GM23338 (cell line): ENCODE measurements around the gene MED12L. TPM values are rescaled to one million over a fixed set of nuclear protein-coding genes. Genes with fewer than 3 reads are reported as not detected.

Source experiments
- ATAC-seq: fragments of 200-7000 bp; cut with Tn5 transposase; 3 replicates; pipeline ENCODE4 v1.9.1; 2020
- DNase-seq: peaks from one replicate; pipeline ENCODE4 v3.0.0-alpha.2; 2015; ENCODE audit warnings: low spot score
- H2AFZ ChIP-seq: fragments of 200-600 bp; sonication (generic); 2 replicates; pipeline ENCODE4 v1.8.0; 2016; ENCODE audit warnings: antibody characterized with exemption, mild to moderate bottlenecking, moderate library complexity
- H3F3A ChIP-seq: fragments of 200-600 bp; sonication (generic); replicated peaks from 2 replicates; pipeline ENCODE4 v1.8.0; 2017; ENCODE audit warnings: antibody characterized with exemption, mixed run types, low read depth
- H3K27ac ChIP-seq: fragments of 200-600 bp; sonication (generic); 2 replicates; pipeline ENCODE4 v1.6.1; 2016; ENCODE audit warnings: low read depth
- H3K27me3 ChIP-seq: fragments of 200-600 bp; sonication (generic); 2 replicates; pipeline ENCODE4 v1.8.0; 2016; ENCODE audit warnings: mild to moderate bottlenecking, mixed run types, moderate library complexity; ENCODE audit not compliant: insufficient read depth
- H3K36me3 ChIP-seq: fragments of 200-600 bp; sonication (generic); 2 replicates; pipeline ENCODE4 v1.8.0; 2016; ENCODE audit warnings: mild to moderate bottlenecking; ENCODE audit not compliant: insufficient read depth
- H3K4me1 ChIP-seq: fragments of 200-600 bp; sonication (generic); 2 replicates; pipeline ENCODE4 v1.8.0; 2016; ENCODE audit warnings: mild to moderate bottlenecking, moderate library complexity; ENCODE audit not compliant: insufficient read depth
- H3K4me2 ChIP-seq: fragments of 200-600 bp; sonication (generic); 2 replicates; pipeline ENCODE4 v1.7.1; 2017; ENCODE audit warnings: mixed run types
- H3K4me3 ChIP-seq: fragments of 200-600 bp; sonication (generic); 2 replicates; pipeline ENCODE4 v1.6.1; 2016; ENCODE audit warnings: mixed run types
- H3K79me2 ChIP-seq: fragments of 200-600 bp; sonication (generic); replicated peaks from 2 replicates; pipeline ENCODE4 v1.8.0; 2017; ENCODE audit warnings: mild to moderate bottlenecking; ENCODE audit not compliant: insufficient read depth
- H3K9me2 ChIP-seq: fragments of 200-600 bp; sonication (generic); 2 replicates; pipeline ENCODE4 v1.8.0; 2017; ENCODE audit not compliant: insufficient read depth
- H4K20me1 ChIP-seq: fragments of 200-600 bp; sonication (generic); replicated peaks from 2 replicates; pipeline ENCODE4 v1.8.0; 2017; ENCODE audit warnings: mild to moderate bottlenecking; ENCODE audit not compliant: insufficient read depth
- H3K27ac Mint-ChIP-seq: 2 replicates; pipeline ENCODE4 v1.8.0; 2020; ENCODE audit warnings: inconsistent platforms, mild to moderate bottlenecking, moderate library complexity, mixed read lengths
- H3K27me3 Mint-ChIP-seq: 3 replicates; pipeline ENCODE4 v1.8.0; 2022; ENCODE audit warnings: low read depth, mild to moderate bottlenecking, moderate library complexity, mixed read lengths, inconsistent platforms; ENCODE audit not compliant: insufficient read depth, poor library complexity
- H3K36me3 Mint-ChIP-seq: 3 replicates; pipeline ENCODE4 v1.8.0; 2021; ENCODE audit warnings: low read depth, mild to moderate bottlenecking, inconsistent platforms, moderate library complexity, mixed read lengths
- H3K4me1 Mint-ChIP-seq: 3 replicates; pipeline ENCODE4 v1.8.0; 2020; ENCODE audit warnings: mild to moderate bottlenecking, inconsistent platforms, mixed read lengths
- H3K4me3 Mint-ChIP-seq: 3 replicates; pipeline ENCODE4 v1.8.0; 2021; ENCODE audit warnings: moderate library complexity, mild to moderate bottlenecking, inconsistent platforms, mixed read lengths
- H3K9me3 Mint-ChIP-seq: 3 replicates; pipeline ENCODE4 v1.8.0; 2020; ENCODE audit warnings: moderate library complexity, mild to moderate bottlenecking, inconsistent platforms, mixed read lengths
- ETS1 ChIP-seq: IDR thresholded peaks from 2 replicates; pipeline ENCODE4 v1.6.1; 2016; ENCODE audit warnings: antibody characterized with exemption
- EZH2 ChIP-seq: fragments of 200-600 bp; sonication (generic); IDR thresholded peaks from one replicate; pipeline ENCODE4 v1.8.0; 2017; ENCODE audit warnings: antibody characterized with exemption, mild to moderate bottlenecking, low read depth; ENCODE audit not compliant: unreplicated experiment
- EZH2phosphoT487 ChIP-seq: fragments of 200-600 bp; sonication (generic); IDR thresholded peaks from one replicate; pipeline ENCODE4 v1.8.1; 2018; ENCODE audit warnings: antibody characterized with exemption; ENCODE audit not compliant: unreplicated experiment
- JUNB ChIP-seq: IDR thresholded peaks from one replicate; pipeline ENCODE4 v1.6.1; 2016; ENCODE audit warnings: antibody characterized with exemption; ENCODE audit not compliant: unreplicated experiment
- NANOG ChIP-seq: IDR thresholded peaks from 2 replicates; pipeline ENCODE4 v1.6.1; 2016; ENCODE audit warnings: antibody characterized with exemption, borderline replicate concordance
- POLR2AphosphoS5 ChIP-seq: IDR thresholded peaks from 2 replicates; pipeline ENCODE4 v1.6.1; 2016; ENCODE audit warnings: antibody characterized with exemption, low read depth
- STAT1 ChIP-seq: IDR thresholded peaks from one replicate; pipeline ENCODE4 v1.6.1; 2016; ENCODE audit warnings: antibody characterized with exemption; ENCODE audit not compliant: unreplicated experiment
- ZNF331 ChIP-seq: fragments of 250-450 bp; sonication (Bioruptor Pico); IDR thresholded peaks from 2 replicates; pipeline ENCODE4 v1.5.0; 2020; ENCODE audit warnings: low read depth, mild to moderate bottlenecking, moderate library complexity
- polyA plus RNA-seq: library from polyadenylated mRNA; unstranded; fragments of >200 nt; fragmentation: Nextera tagmentation; extraction: Ambion mirVana; gene quantifications from 2 replicates; pipeline ENCODE4 v1.2.1, GENCODE V29; 2016
- total RNA-seq: library from RNA; depleted of rRNA; stranded (reverse); fragments of >200 nt; shearing (Covaris generic); gene quantifications from 2 replicates; pipeline ENCODE4 v1.2.3, GENCODE V29; 2014
- TF ChIP-seq, protein P1 (sequence below), 2 experiments: fragments of 200-600 bp in 1 of 2; sonication (generic) in 1 of 2; conservative IDR thresholded peaks; 2 replicates each; pipeline versions ENCODE4 v1.5.1 to v1.6.1; 2016 to 2017; ENCODE audit warnings: antibody characterized with exemption in 2 of 2, low read depth in 2 of 2, mild to moderate bottlenecking in 2 of 2, moderate library complexity in 1 of 2
- TF ChIP-seq, protein P2 (sequence below): IDR thresholded peaks from one replicate; pipeline ENCODE4 v1.6.1; 2018; ENCODE audit warnings: antibody characterized with exemption; ENCODE audit not compliant: unreplicated experiment

The MED12L gene
- total and polyA plus RNA-seq, 2 experiments from 2014 or later: 5.7 to 25.0 TPM

DNA sequence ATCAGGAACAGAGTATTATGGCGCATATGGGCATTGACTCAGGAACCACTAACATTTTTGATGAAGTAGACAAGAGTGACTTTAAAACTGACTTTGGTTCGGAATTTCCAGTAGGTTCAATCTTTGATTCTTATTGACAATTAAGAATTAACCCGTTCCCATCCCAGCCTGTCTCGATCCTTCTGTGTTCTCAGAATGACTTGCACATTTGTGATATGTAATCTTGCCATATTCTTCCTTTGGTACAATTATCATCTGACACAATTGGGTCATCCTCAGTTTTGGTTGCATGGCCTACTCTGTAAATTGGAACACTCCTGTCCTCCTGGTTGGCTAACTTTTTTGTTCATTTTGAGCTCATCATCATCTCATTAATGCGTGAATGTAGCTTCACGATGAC, 107.1 kb downstream of the MED12L start:
- TF ChIP-seq, protein P1, sequence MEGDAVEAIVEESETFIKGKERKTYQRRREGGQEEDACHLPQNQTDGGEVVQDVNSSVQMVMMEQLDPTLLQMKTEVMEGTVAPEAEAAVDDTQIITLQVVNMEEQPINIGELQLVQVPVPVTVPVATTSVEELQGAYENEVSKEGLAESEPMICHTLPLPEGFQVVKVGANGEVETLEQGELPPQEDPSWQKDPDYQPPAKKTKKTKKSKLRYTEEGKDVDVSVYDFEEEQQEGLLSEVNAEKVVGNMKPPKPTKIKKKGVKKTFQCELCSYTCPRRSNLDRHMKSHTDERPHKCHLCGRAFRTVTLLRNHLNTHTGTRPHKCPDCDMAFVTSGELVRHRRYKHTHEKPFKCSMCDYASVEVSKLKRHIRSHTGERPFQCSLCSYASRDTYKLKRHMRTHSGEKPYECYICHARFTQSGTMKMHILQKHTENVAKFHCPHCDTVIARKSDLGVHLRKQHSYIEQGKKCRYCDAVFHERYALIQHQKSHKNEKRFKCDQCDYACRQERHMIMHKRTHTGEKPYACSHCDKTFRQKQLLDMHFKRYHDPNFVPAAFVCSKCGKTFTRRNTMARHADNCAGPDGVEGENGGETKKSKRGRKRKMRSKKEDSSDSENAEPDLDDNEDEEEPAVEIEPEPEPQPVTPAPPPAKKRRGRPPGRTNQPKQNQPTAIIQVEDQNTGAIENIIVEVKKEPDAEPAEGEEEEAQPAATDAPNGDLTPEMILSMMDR (conservative IDR thresholded peaks at IDR 0.05; ENCODE audit: low read depth in 2 of 2): no peak
- TF ChIP-seq EZH2phosphoT487: no peak
- no peak for TF ChIP-seq JUNB
- no peaks in the 10 kb centered on the region for H3K4me1 Mint-ChIP-seq
- peaks cover 10% of the 10 kb centered on the region; the same call in 1 of the 3 replicates for H3K36me3 Mint-ChIP-seq

DNA sequence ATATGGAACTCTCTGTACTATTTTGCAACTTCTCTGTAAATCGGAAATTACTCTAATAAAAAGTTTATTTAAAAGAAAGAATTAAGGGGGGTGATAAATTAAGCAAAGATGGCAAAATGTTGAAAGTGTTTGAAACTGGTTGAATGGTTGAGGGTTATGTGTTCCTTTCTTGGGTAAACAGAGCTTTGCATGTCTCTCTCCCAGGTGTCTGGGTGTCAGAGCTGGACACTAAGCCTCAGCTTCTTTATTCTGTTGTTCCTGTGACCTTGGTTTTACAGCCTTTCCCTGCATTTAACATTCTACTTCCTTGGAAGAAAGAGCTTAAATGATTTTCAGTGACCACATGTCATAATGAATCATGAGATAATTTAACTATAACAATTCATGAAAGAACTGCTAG, 110.4 kb downstream of the MED12L start:
- H2AFZ ChIP-seq: no peak overlapping the region
- no peak overlapping the region for H3K4me3 ChIP-seq
- 0 out of 2 replicates have a peak, but pooled peaks cover 3% of the 10 kb centered on the region for H3K36me3 ChIP-seq
- no peak overlapping the region for H3K27ac ChIP-seq
- Mint-ChIP-seq H3K9me3 (no peaks in the 10 kb centered on the region), H3K36me3 (0 out of 3 replicates have a peak, but pooled peaks cover 5% of the 10 kb centered on the region), H3K27ac (no peak overlapping the region), H3K27me3 (no peaks in the 10 kb centered on the region), H3K4me1 (no peaks in the 10 kb centered on the region), H3K4me3 (no peak overlapping the region)
- DNase-seq (no peak), ATAC-seq (no peak)
- H3K4me2 ChIP-seq: no peak overlapping the region
- no peaks in the 10 kb centered on the region for H3F3A ChIP-seq
- no peaks in the 10 kb centered on the region for H4K20me1 ChIP-seq
- H3K79me2 ChIP-seq: no peaks in the 10 kb centered on the region
- H3K27me3 ChIP-seq: no peaks in the 10 kb centered on the region
- no peaks in the 10 kb centered on the region for H3K9me2 ChIP-seq
- no peaks in the 10 kb centered on the region for H3K4me1 ChIP-seq
- TF ChIP-seq EZH2: no peak
- TF ChIP-seq POLR2AphosphoS5: no peak
- TF ChIP-seq, protein P1 (conservative IDR thresholded peaks at IDR 0.05; ENCODE audit: low read depth in 2 of 2): no peak
- TF ChIP-seq JUNB: no peak
- TF ChIP-seq STAT1: no peak
- no peak for TF ChIP-seq NANOG
- TF ChIP-seq EZH2phosphoT487: no peak
- no peak for TF ChIP-seq ETS1
- TF ChIP-seq ZNF331 (CRISPR knock-in tag): no peak
- TF ChIP-seq, protein P2, sequence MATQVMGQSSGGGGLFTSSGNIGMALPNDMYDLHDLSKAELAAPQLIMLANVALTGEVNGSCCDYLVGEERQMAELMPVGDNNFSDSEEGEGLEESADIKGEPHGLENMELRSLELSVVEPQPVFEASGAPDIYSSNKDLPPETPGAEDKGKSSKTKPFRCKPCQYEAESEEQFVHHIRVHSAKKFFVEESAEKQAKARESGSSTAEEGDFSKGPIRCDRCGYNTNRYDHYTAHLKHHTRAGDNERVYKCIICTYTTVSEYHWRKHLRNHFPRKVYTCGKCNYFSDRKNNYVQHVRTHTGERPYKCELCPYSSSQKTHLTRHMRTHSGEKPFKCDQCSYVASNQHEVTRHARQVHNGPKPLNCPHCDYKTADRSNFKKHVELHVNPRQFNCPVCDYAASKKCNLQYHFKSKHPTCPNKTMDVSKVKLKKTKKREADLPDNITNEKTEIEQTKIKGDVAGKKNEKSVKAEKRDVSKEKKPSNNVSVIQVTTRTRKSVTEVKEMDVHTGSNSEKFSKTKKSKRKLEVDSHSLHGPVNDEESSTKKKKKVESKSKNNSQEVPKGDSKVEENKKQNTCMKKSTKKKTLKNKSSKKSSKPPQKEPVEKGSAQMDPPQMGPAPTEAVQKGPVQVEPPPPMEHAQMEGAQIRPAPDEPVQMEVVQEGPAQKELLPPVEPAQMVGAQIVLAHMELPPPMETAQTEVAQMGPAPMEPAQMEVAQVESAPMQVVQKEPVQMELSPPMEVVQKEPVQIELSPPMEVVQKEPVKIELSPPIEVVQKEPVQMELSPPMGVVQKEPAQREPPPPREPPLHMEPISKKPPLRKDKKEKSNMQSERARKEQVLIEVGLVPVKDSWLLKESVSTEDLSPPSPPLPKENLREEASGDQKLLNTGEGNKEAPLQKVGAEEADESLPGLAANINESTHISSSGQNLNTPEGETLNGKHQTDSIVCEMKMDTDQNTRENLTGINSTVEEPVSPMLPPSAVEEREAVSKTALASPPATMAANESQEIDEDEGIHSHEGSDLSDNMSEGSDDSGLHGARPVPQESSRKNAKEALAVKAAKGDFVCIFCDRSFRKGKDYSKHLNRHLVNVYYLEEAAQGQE: no peak

More for the DNA sequence above, 107.1 kb downstream of the MED12L start:
- Histone ChIP-seq H3K4me3 (no peak overlapping the region), H4K20me1 (no peaks in the 10 kb centered on the region), H3K27me3 (no peaks in the 10 kb centered on the region), H3K4me2 (no peak overlapping the region), H3F3A (no peaks in the 10 kb centered on the region), H3K4me1 (no peaks in the 10 kb centered on the region), H3K27ac (no peak overlapping the region), H3K36me3 (peaks cover 3% of the 10 kb centered on the region; the same call in 1 of the 2 replicates), H3K79me2 (no peaks in the 10 kb centered on the region), H2AFZ (no peak overlapping the region), H3K9me2 (no peaks in the 10 kb centered on the region)
- peak overlapping the region; percentile 30 for H3K27ac Mint-ChIP-seq
- H3K9me3 Mint-ChIP-seq: no peaks in the 10 kb centered on the region
- DNase-seq (no peak), ATAC-seq (no peak)
- no peak overlapping the region for H3K4me3 Mint-ChIP-seq
- peaks cover 3% of the 10 kb centered on the region for H3K27me3 Mint-ChIP-seq
